SU-DHL-6 (cell line): ENCODE data around the gene MOCS1.

Experiments
- H2AFZ ChIP-seq: fragments of 200-600 bp; sonication (generic); 2 replicates; pipeline ENCODE4 v1.6.1; 2014; ENCODE audit warnings: low read depth, mild to moderate bottlenecking, moderate library complexity, mixed read lengths, antibody characterized with exemption, low read length; ENCODE audit not compliant: severe bottlenecking
- H3F3A ChIP-seq: fragments of 200-600 bp; shearing (Covaris generic); 2 replicates; pipeline ENCODE4 v1.6.0; 2016; ENCODE audit warnings: antibody characterized with exemption, mild to moderate bottlenecking; ENCODE audit not compliant: insufficient read depth
- H3K27ac ChIP-seq: fragments of 200-600 bp; sonication (generic); 2 replicates; pipeline ENCODE4 v1.5.1; 2016; ENCODE audit warnings: low read depth, mild to moderate bottlenecking, low read length, moderate library complexity, mixed read lengths
- H3K27me3 ChIP-seq: fragments of 200-600 bp; sonication (generic), shearing (Covaris generic); 2 replicates; pipeline ENCODE4 v1.6.0; 2014; ENCODE audit warnings: mild to moderate bottlenecking, low read length
- H3K36me3 ChIP-seq: fragments of 200-600 bp; sonication (generic); 2 replicates; pipeline ENCODE4 v1.6.1; 2014; ENCODE audit warnings: mild to moderate bottlenecking, low read length, mixed read lengths
- H3K4me2 ChIP-seq: fragments of 300-600, 200-600 bp; shearing (Covaris generic), sonication (generic); 2 replicates; pipeline ENCODE4 v1.6.0; 2014; ENCODE audit warnings: low read length, low read depth, mild to moderate bottlenecking; ENCODE audit not compliant: poor library complexity, severe bottlenecking
- H3K4me3 ChIP-seq: fragments of 200-600 bp; sonication (generic); 2 replicates; pipeline ENCODE4 v1.5.1; 2014; ENCODE audit warnings: antibody characterized with exemption, low read length, mild to moderate bottlenecking, mixed read lengths; ENCODE audit not compliant: insufficient read depth, poor library complexity, severe bottlenecking
- H3K79me2 ChIP-seq: fragments of 200-600 bp; sonication (generic); 2 replicates; pipeline ENCODE4 v1.6.1; 2014; ENCODE audit warnings: mild to moderate bottlenecking, low read length, moderate library complexity; ENCODE audit not compliant: insufficient read depth
- H3K9ac ChIP-seq: fragments of 200-600 bp; sonication (generic); 2 replicates; pipeline ENCODE4 v1.7.0; 2014; ENCODE audit warnings: mild to moderate bottlenecking, low read length
- H3K9me2 ChIP-seq: fragments of 200-600 bp; sonication (generic); replicated peaks from 2 replicates; pipeline ENCODE4 v1.6.1; 2014; ENCODE audit warnings: low read length; ENCODE audit not compliant: insufficient read depth
- H3K9me3 ChIP-seq: fragments of 200-600 bp; sonication (generic); 2 replicates; pipeline ENCODE4 v1.6.1; 2014; ENCODE audit warnings: low read length, mixed read lengths; ENCODE audit not compliant: insufficient read depth
- H4K20me1 ChIP-seq: fragments of 200-600 bp; sonication (generic); 2 replicates; pipeline ENCODE4 v1.6.1; 2014; ENCODE audit warnings: low read depth, mild to moderate bottlenecking, antibody characterized with exemption, low read length, moderate library complexity, mixed read lengths
- EZH2phosphoT487 ChIP-seq: fragments of 200-600 bp; sonication (generic), shearing (Covaris generic); conservative IDR thresholded peaks from 2 replicates; pipeline ENCODE4 v1.6.1; 2018; ENCODE audit warnings: mild to moderate bottlenecking, antibody characterized with exemption, low read length, moderate library complexity, mixed read lengths
- TF ChIP-seq, protein P1 (sequence below): fragments of 200-600 bp; sonication (generic); IDR thresholded peaks from one replicate; pipeline ENCODE4 v1.5.1; 2017; ENCODE audit warnings: antibody characterized with exemption, mild to moderate bottlenecking, low read length, moderate library complexity; ENCODE audit not compliant: insufficient read depth, poor library complexity, severe bottlenecking

Gene MOCS1

DNA sequence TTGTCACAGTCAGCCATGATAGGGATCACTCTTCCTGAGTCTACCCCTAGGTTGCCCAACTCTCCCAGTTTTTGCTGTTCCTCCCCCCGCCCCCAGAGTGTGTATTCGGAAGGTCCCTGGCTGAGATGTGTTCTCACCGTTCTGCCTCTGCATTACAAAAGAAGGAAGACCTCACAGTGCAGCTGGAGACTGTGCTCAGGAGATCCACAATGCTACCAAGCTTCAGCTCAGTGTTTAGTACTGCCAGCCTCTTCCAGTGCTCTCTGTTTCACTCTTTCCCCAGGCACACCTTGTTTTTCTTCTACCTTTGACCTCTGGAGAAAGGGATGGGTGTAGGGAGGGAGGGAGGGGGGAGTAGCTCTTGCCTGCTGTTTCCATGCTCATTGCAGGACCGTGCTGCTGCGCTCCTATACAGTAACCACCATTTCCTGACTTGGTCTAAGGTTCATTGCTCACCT lies 13.4 kb upstream of the MOCS1 start:
- H3K79me2 ChIP-seq = no peaks in the 10 kb centered on the region
- H4K20me1 ChIP-seq = no peaks in the 10 kb centered on the region
- no peak overlapping the region for H3K4me3 ChIP-seq
- no peaks in the 10 kb centered on the region for H3F3A ChIP-seq
- TF ChIP-seq EZH2phosphoT487 = no peak
- TF ChIP-seq, protein P1, sequence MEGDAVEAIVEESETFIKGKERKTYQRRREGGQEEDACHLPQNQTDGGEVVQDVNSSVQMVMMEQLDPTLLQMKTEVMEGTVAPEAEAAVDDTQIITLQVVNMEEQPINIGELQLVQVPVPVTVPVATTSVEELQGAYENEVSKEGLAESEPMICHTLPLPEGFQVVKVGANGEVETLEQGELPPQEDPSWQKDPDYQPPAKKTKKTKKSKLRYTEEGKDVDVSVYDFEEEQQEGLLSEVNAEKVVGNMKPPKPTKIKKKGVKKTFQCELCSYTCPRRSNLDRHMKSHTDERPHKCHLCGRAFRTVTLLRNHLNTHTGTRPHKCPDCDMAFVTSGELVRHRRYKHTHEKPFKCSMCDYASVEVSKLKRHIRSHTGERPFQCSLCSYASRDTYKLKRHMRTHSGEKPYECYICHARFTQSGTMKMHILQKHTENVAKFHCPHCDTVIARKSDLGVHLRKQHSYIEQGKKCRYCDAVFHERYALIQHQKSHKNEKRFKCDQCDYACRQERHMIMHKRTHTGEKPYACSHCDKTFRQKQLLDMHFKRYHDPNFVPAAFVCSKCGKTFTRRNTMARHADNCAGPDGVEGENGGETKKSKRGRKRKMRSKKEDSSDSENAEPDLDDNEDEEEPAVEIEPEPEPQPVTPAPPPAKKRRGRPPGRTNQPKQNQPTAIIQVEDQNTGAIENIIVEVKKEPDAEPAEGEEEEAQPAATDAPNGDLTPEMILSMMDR = no peak
- H3K9me2 ChIP-seq = no peaks in the 10 kb centered on the region
- H3K27me3 ChIP-seq = no peaks in the 10 kb centered on the region
- no peak overlapping the region for H2AFZ ChIP-seq
- no peaks in the 10 kb centered on the region for H3K36me3 ChIP-seq
- H3K9me3 ChIP-seq = no peaks in the 10 kb centered on the region
- no peak overlapping the region for H3K4me2 ChIP-seq
- H3K27ac ChIP-seq = no peak overlapping the region
- no peak overlapping the region for H3K9ac ChIP-seq

DNA sequence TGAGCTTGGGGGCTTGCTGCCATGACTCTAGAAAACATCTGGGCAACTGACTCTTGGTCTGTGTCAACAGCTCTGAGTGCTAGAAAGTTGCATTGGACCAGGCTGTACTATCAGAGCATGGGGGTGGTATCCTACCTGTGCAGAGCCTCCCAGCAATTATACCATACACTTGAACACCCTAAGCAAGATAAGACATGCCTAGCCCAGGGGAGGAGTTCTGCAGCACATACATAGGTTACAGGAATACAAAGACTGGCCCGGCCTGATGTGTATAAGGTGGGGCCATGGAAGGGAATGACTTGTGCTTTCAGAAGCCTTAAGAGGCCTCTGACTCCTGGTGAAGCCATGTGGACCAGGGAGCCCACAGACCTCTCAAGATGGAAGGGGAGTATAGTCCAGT lies 11.4 kb upstream of the MOCS1 start:
- Histone ChIP-seq H3K9me2 (no peaks in the 10 kb centered on the region), H3K79me2 (no peaks in the 10 kb centered on the region), H3K4me3 (no peak overlapping the region), H3K36me3 (no peaks in the 10 kb centered on the region), H2AFZ (no peak overlapping the region), H3K9me3 (no peaks in the 10 kb centered on the region), H3F3A (no peaks in the 10 kb centered on the region), H3K27ac (no peak overlapping the region), H3K4me2 (no peak overlapping the region), H4K20me1 (no peaks in the 10 kb centered on the region), H3K9ac (no peak overlapping the region), H3K27me3 (no peaks in the 10 kb centered on the region)
- TF ChIP-seq, protein P1 = no peak

DNA sequence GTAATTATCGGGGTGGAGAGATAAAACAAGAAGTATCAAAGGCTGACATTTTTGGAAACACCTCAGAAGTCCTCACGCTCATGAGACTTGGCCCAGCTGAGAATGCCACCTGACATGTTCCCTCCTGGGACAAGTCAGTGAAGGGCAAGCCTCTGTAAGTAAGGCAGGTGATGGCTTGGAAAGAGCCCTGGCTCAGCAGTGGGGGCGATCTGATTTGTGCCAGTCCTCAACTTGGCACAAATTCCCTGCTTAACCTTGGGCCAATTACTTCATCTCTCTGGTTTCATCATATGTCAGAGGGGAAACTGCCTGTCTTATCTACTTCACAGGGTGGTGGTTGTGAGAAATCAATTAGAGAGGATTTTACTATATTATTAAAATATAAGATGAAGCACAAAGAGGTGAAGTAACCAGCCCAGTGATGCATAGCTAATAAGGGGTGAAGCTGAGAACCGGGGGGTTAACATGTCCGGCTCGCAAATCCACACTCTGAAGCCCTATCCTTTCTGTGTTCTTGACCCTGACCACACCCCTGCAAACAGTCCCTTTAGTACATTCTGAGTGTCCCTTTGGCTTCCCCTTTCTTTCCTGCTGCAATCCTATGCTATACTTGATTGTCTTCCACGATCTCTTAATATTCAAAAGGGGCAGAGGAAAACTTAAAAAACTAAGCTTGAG lies 8.8 kb upstream of the MOCS1 start:
- H3K9me3 ChIP-seq = no peaks in the 10 kb centered on the region
- H4K20me1 ChIP-seq = no peaks in the 10 kb centered on the region
- H3K9me2 ChIP-seq = no peaks in the 10 kb centered on the region
- no peaks in the 10 kb centered on the region for H3F3A ChIP-seq
- no peaks in the 10 kb centered on the region for H3K36me3 ChIP-seq
- no peak overlapping the region for H3K4me2 ChIP-seq
- no peaks in the 10 kb centered on the region for H3K79me2 ChIP-seq
- no peaks in the 10 kb centered on the region for H3K27me3 ChIP-seq
- no peak overlapping the region for H3K27ac ChIP-seq
- TF ChIP-seq, protein P1 = no peak
- H3K9ac ChIP-seq = no peak overlapping the region
- no peak overlapping the region for H3K4me3 ChIP-seq
- H2AFZ ChIP-seq = no peak overlapping the region

DNA sequence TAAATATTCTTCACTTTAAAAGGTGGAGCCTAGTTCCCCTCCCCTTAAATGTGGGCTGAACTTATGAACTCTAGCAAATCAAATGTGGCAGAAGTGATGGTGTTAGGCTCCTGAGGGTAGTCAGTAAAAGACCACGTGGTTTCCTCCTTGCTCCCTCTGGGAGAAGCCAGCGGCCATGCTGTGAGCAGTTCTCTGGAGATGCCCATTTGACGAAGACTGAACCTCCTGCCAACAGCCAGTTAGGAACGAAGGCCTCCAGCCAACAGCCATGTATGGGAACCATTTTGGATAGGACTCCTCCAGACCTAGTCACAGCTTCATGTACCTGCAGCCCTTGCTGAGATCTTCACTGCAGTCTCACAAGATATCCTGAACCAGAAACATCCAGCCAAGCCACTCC lies 7.6 kb upstream of the MOCS1 start:
- Histone ChIP-seq H3F3A (no peaks in the 10 kb centered on the region), H3K27me3 (no peaks in the 10 kb centered on the region), H3K9me2 (no peaks in the 10 kb centered on the region), H3K9me3 (no peaks in the 10 kb centered on the region), H3K4me3 (no peak overlapping the region), H2AFZ (no peak overlapping the region), H3K9ac (no peak overlapping the region), H4K20me1 (no peaks in the 10 kb centered on the region), H3K4me2 (no peak overlapping the region), H3K27ac (no peak overlapping the region), H3K36me3 (no peaks in the 10 kb centered on the region), H3K79me2 (no peaks in the 10 kb centered on the region)
- TF ChIP-seq, protein P1 = no peak
- TF ChIP-seq EZH2phosphoT487 = no peak
